SJSA1 (cell line): ENCODE measurements around the gene MAGI1. TPM values are rescaled to one million over a fixed set of nuclear protein-coding genes. Genes with fewer than 3 reads are reported as not detected.
A peak's percentile ranks its signal among the peaks of the same experiment; 100 is the strongest.

Experiments used
- DNase-seq, 2 experiments: peaks; one replicate each; pipeline ENCODE4 v3.0.0-alpha.2; 2015 to 2020; ENCODE audit warnings: low spot score in 2 of 2, low read depth in 1 of 2
- H3K27ac ChIP-seq: fragments of 250-450 bp; sonication (Bioruptor Pico); 2 replicates; pipeline ENCODE4 v1.5.1; 2020; ENCODE audit warnings: mild to moderate bottlenecking, moderate library complexity
- H3K27me3 ChIP-seq: fragments of 250-450 bp; sonication (Bioruptor Pico); replicated peaks from 2 replicates; pipeline ENCODE4 v1.5.1; 2020; ENCODE audit warnings: mild to moderate bottlenecking, moderate library complexity
- H3K36me3 ChIP-seq: fragments of 250-450 bp; sonication (Bioruptor Pico); 2 replicates; pipeline ENCODE4 v1.5.1; 2020; ENCODE audit warnings: mild to moderate bottlenecking
- H3K4me1 ChIP-seq: fragments of 250-450 bp; sonication (Bioruptor Pico); replicated peaks from 2 replicates; pipeline ENCODE4 v1.6.1; 2021; ENCODE audit warnings: mild to moderate bottlenecking
- H3K4me3 ChIP-seq: fragments of 250-450 bp; sonication (Bioruptor Pico); 2 replicates; pipeline ENCODE4 v1.5.1; 2020; ENCODE audit warnings: mild to moderate bottlenecking
- H3K9me3 ChIP-seq: fragments of 250-450 bp; sonication (Bioruptor Pico); replicated peaks from 2 replicates; pipeline ENCODE4 v1.5.1; 2020; ENCODE audit warnings: mild to moderate bottlenecking
- total RNA-seq: library from RNA; depleted of rRNA; stranded (reverse); fragments of >200 nt; shearing (Covaris generic); gene quantifications from 2 replicates; pipeline ENCODE4 v1.2.3, GENCODE V29; 2014

MAGI1 gene
- total RNA-seq, 1 experiment from 2014 or later: 4.6 TPM

- peak; percentile 59 to 78 for DNase-seq
- no peaks in the 10 kb centered on the region for H3K36me3 ChIP-seq
These were observed 155.1 kb downstream of the MAGI1 start for GRCh38 chr3:65883613-65884012.

GRCh38 chr3:65880350-65880749 lies 158.4 kb downstream of the MAGI1 start:
- Histone ChIP-seq H3K27me3 (no peaks in the 10 kb centered on the region), H3K4me3 (no peak overlapping the region), H3K9me3 (no peaks in the 10 kb centered on the region), H3K4me1 (peaks cover 30% of the 10 kb centered on the region), H3K36me3 (no peaks in the 10 kb centered on the region), H3K27ac (no peak overlapping the region)
- no peak for DNase-seq

More at GRCh38 chr3:65883613-65884012, 155.1 kb downstream of the MAGI1 start:
- H3K4me3 ChIP-seq: peak overlapping the region; percentile 8; the same call in 1 of the 2 replicates
- H3K4me1 ChIP-seq: peaks cover 37% of the 10 kb centered on the region
- peak overlapping the region; percentile 73 for H3K27ac ChIP-seq
- no peaks in the 10 kb centered on the region for H3K9me3 ChIP-seq
- no peaks in the 10 kb centered on the region for H3K27me3 ChIP-seq

GRCh38 chr3:65879372-65879771 lies 159.3 kb downstream of the MAGI1 start:
- H3K4me3 ChIP-seq: no peak overlapping the region
- H3K9me3 ChIP-seq: no peaks in the 10 kb centered on the region
- no peak overlapping the region for H3K27ac ChIP-seq
- H3K4me1 ChIP-seq: peaks cover 26% of the 10 kb centered on the region
- no peak for DNase-seq
- no peaks in the 10 kb centered on the region for H3K36me3 ChIP-seq
- no peaks in the 10 kb centered on the region for H3K27me3 ChIP-seq

GRCh38 chr3:65878831-65879230 lies 159.9 kb downstream of the MAGI1 start:
- Histone ChIP-seq H3K27me3 (no peaks in the 10 kb centered on the region), H3K4me1 (peaks cover 21% of the 10 kb centered on the region), H3K27ac (no peak overlapping the region), H3K9me3 (no peaks in the 10 kb centered on the region), H3K36me3 (no peaks in the 10 kb centered on the region), H3K4me3 (no peak overlapping the region)
- DNase-seq: no peak

GRCh38 chr3:65877160-65877559 lies 161.6 kb downstream of the MAGI1 start:
- no peak overlapping the region for H3K4me3 ChIP-seq
- no peak for DNase-seq
- no peaks in the 10 kb centered on the region for H3K36me3 ChIP-seq
- peaks cover 7% of the 10 kb centered on the region for H3K4me1 ChIP-seq
- H3K27me3 ChIP-seq: no peaks in the 10 kb centered on the region
- H3K27ac ChIP-seq: no peak overlapping the region
- no peaks in the 10 kb centered on the region for H3K9me3 ChIP-seq

GRCh38 chr3:65876028-65876420 lies 162.7 kb downstream of the MAGI1 start:
- H3K27ac ChIP-seq: no peak overlapping the region
- no peaks in the 10 kb centered on the region for H3K36me3 ChIP-seq
- DNase-seq: no peak
- no peaks in the 10 kb centered on the region for H3K9me3 ChIP-seq
- no peaks in the 10 kb centered on the region for H3K27me3 ChIP-seq
- H3K4me3 ChIP-seq: no peak overlapping the region
- no peaks in the 10 kb centered on the region for H3K4me1 ChIP-seq

- no peaks in the 10 kb centered on the region for H3K27me3 ChIP-seq
- no peak for DNase-seq
- H3K4me3 ChIP-seq: no peak overlapping the region
- no peaks in the 10 kb centered on the region for H3K9me3 ChIP-seq
- H3K36me3 ChIP-seq: no peaks in the 10 kb centered on the region
- no peak overlapping the region for H3K27ac ChIP-seq
- no peaks in the 10 kb centered on the region for H3K4me1 ChIP-seq
These were observed 163.2 kb downstream of the MAGI1 start for GRCh38 chr3:65875393-65876027.

- no peak for DNase-seq
- H3K4me3 ChIP-seq: no peak overlapping the region
- no peaks in the 10 kb centered on the region for H3K27me3 ChIP-seq
- no peak overlapping the region for H3K27ac ChIP-seq
- H3K36me3 ChIP-seq: no peaks in the 10 kb centered on the region
- no peaks in the 10 kb centered on the region for H3K4me1 ChIP-seq
- no peaks in the 10 kb centered on the region for H3K9me3 ChIP-seq
These were observed 164.8 kb downstream of the MAGI1 start for GRCh38 chr3:65873869-65874268.

- Histone ChIP-seq H3K4me1 (no peaks in the 10 kb centered on the region), H3K27ac (no peak overlapping the region), H3K27me3 (no peaks in the 10 kb centered on the region), H3K36me3 (no peaks in the 10 kb centered on the region), H3K9me3 (no peaks in the 10 kb centered on the region), H3K4me3 (no peak overlapping the region)
- DNase-seq: no peak
These were observed 165.7 kb downstream of the MAGI1 start for GRCh38 chr3:65873028-65873427.

- DNase-seq: no peak
- no peaks in the 10 kb centered on the region for H3K4me1 ChIP-seq
- no peaks in the 10 kb centered on the region for H3K9me3 ChIP-seq
- no peak overlapping the region for H3K27ac ChIP-seq
- H3K36me3 ChIP-seq: no peaks in the 10 kb centered on the region
- H3K27me3 ChIP-seq: no peaks in the 10 kb centered on the region
- no peak overlapping the region for H3K4me3 ChIP-seq
These were observed 167.2 kb downstream of the MAGI1 start for GRCh38 chr3:65871305-65872141.

- no peak overlapping the region for H3K27ac ChIP-seq
- no peaks in the 10 kb centered on the region for H3K4me1 ChIP-seq
- no peak for DNase-seq
- no peaks in the 10 kb centered on the region for H3K27me3 ChIP-seq
- no peaks in the 10 kb centered on the region for H3K9me3 ChIP-seq
- no peaks in the 10 kb centered on the region for H3K36me3 ChIP-seq
- H3K4me3 ChIP-seq: no peak overlapping the region
These were observed 168.9 kb downstream of the MAGI1 start for GRCh38 chr3:65869798-65870197.

- no peaks in the 10 kb centered on the region for H3K36me3 ChIP-seq
- H3K4me3 ChIP-seq: no peak overlapping the region
- H3K4me1 ChIP-seq: no peaks in the 10 kb centered on the region
- no peaks in the 10 kb centered on the region for H3K9me3 ChIP-seq
- H3K27ac ChIP-seq: no peak overlapping the region
- no peaks in the 10 kb centered on the region for H3K27me3 ChIP-seq
- DNase-seq: no peak
These were observed 171.1 kb downstream of the MAGI1 start for GRCh38 chr3:65867463-65868210.

- DNase-seq: no peak
- H3K27ac ChIP-seq: no peak overlapping the region
- no peaks in the 10 kb centered on the region for H3K36me3 ChIP-seq
- no peaks in the 10 kb centered on the region for H3K4me1 ChIP-seq
- H3K27me3 ChIP-seq: no peaks in the 10 kb centered on the region
- H3K4me3 ChIP-seq: no peak overlapping the region
- H3K9me3 ChIP-seq: no peaks in the 10 kb centered on the region
These were observed 174.3 kb downstream of the MAGI1 start for GRCh38 chr3:65864357-65864904.

GRCh38 chr3:65861718-65862117 lies 177.0 kb downstream of the MAGI1 start:
- Histone ChIP-seq H3K9me3 (no peaks in the 10 kb centered on the region), H3K4me3 (no peak overlapping the region), H3K36me3 (no peaks in the 10 kb centered on the region), H3K27me3 (no peaks in the 10 kb centered on the region), H3K4me1 (no peaks in the 10 kb centered on the region), H3K27ac (no peak overlapping the region)
- DNase-seq: no peak
